LNCaP clone FGC (cell line): ENCODE data around the gene PEPD.

ENCODE experiments used
- DNase-seq: peaks from one replicate; pipeline ENCODE4 v3.0.0-alpha.2; 2011; ENCODE audit warnings: low read depth
- H3K4me3 ChIP-seq: 2 replicates; pipeline ENCODE4 v1.5.1; 2011; ENCODE audit warnings: mild to moderate bottlenecking, low read depth, low read length, control low read depth
- CTCF ChIP-seq: IDR thresholded peaks from 2 replicates; pipeline ENCODE4 v1.5.1; 2012; ENCODE audit warnings: mild to moderate bottlenecking; ENCODE audit not compliant: control insufficient read depth, insufficient read depth; ENCODE audit errors: extremely low read depth

PEPD gene

GRCh38 chr19:33554821-33555220, 33.2 kb upstream of the PEPD start:
- H3K4me3 ChIP-seq: no peak overlapping the region
- DNase-seq: no peak
- no peak for TF ChIP-seq CTCF

GRCh38 chr19:33554391-33554790, 32.8 kb upstream of the PEPD start:
- no peak for DNase-seq
- no peak for TF ChIP-seq CTCF
- no peak overlapping the region for H3K4me3 ChIP-seq

- no peak for TF ChIP-seq CTCF
- H3K4me3 ChIP-seq: no peak overlapping the region
- no peak for DNase-seq
These were observed 32.1 kb upstream of the PEPD start for GRCh38 chr19:33553530-33554310.

- no peak overlapping the region for H3K4me3 ChIP-seq
- TF ChIP-seq CTCF: no peak
These were observed 31.3 kb upstream of the PEPD start for GRCh38 chr19:33552928-33553279.

GRCh38 chr19:33552191-33552927, 30.8 kb upstream of the PEPD start:
- no peak for DNase-seq
- no peak overlapping the region for H3K4me3 ChIP-seq
- no peak for TF ChIP-seq CTCF

More at GRCh38 chr19:33552928-33553279, 31.3 kb upstream of the PEPD start:
- DNase-seq: no peak

GRCh38 chr19:33551676-33552075, 30.1 kb upstream of the PEPD start:
- no peak for TF ChIP-seq CTCF
- no peak for DNase-seq
- H3K4me3 ChIP-seq: no peak overlapping the region
